ENCODE data around the gene CD3G.
A peak's percentile ranks its signal among the peaks of the same experiment; 100 is the strongest.

The CD3G gene

DNA sequence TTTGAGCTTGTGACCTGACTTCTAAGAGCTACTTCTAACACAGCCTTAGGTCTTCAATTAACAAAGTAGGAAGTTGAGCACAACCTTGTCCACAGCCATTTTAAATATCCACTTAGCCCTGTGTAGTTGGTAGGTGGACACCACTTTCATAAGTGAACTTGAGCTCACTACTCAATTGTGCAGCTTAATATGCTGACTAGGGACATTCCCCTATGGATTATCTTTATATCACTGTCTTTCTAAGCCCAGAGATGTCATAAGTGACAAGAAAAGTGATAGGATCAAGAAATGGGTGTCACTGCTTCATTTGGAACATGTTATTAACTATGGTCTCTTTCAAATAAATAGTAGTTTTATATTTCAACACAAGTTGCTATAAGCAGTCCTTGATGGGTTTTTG lies 53.3 kb downstream of the CD3G start:
- H3F3A ChIP-seq (ENCODE audit: insufficient read depth, low read length), result peaks cover 46% of the 10 kb centered on the region
- no peak for DNase-seq
- H3K27ac ChIP-seq (ENCODE audit: low read length), result peak overlapping the region; percentile 89; the same call in 1 of the 2 replicates
- H3K9me3 ChIP-seq (replicated peaks; ENCODE audit: insufficient read depth, low read length), result no peaks in the 10 kb centered on the region
- H3K9ac ChIP-seq (ENCODE audit: low read length), result no peak overlapping the region
- H2AFZ ChIP-seq (ENCODE audit: low read length), result no peak overlapping the region
- peaks cover 25% of the 10 kb centered on the region for H3K79me2 ChIP-seq (ENCODE audit: low read length)
- no peaks in the 10 kb centered on the region for H4K20me1 ChIP-seq (ENCODE audit: insufficient read depth, low read length)
- H3K27me3 ChIP-seq (replicated peaks; ENCODE audit: insufficient read depth, low read length), result no peaks in the 10 kb centered on the region
- H3K4me3 ChIP-seq (ENCODE audit: low read length), result no peak overlapping the region
- no peak for TF ChIP-seq EZH2phosphoT487 (IDR thresholded peaks at IDR 0.05; ENCODE audit: low read length)
- no peak for TF ChIP-seq CTCF (IDR thresholded peaks at IDR 0.05; ENCODE audit: low read length)
- no peak for TF ChIP-seq EZH2 (optimal IDR thresholded peaks at IDR 0.05; ENCODE audit: low read depth, low read length)
- H3K4me2 ChIP-seq (ENCODE audit: low read depth, low read length), result no peak overlapping the region
- H3K9me2 ChIP-seq (replicated peaks; ENCODE audit: insufficient read depth, low read length), result no peaks in the 10 kb centered on the region
- H3K4me1 ChIP-seq (ENCODE audit: low read length), result peaks cover 50% of the 10 kb centered on the region
- H3K36me3 ChIP-seq (replicated peaks; ENCODE audit: insufficient read depth, low read length), result no peaks in the 10 kb centered on the region

DNA sequence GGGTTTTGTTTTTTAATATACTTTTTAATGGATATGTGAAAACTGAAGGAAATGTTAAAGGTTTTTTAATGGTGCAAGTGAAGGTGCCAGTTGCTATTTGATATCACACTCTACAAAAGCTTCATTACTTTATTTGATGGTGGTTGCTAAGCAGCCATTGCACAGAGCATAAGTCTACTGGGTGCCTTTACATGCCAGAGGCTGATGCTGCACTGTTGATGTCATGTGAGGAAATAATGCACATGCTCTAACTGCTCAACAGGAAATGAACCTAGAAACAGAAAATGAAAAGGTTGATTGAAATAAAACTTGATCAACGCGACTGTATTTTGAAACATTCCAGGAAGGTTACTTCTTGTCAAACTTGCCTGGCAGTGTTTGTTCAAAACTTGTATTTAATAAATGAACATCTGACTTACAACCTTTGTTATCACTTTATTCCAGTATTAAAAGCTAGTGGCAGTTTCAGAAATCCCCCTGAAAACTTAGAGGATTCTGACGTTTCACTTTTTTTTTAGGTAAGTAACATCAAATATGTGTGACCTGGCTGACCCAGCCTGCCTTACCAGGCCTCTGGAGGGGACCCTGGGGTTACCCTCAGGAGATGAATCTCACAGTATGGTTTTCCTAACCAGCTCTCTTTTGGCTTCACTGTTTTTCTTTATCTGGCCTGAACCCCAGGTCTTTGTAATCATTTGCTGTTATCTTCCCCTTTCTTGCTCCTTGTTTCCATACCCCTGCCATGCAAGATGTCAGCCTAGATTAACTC lies 54.8 kb downstream of the CD3G start:
- Histone ChIP-seq H3K27ac (ENCODE audit: low read length) (peak overlapping the region; percentile 89), H3K4me2 (ENCODE audit: low read depth, low read length) (peak overlapping the region; percentile 68), H3K4me1 (ENCODE audit: low read length) (peaks cover 53% of the 10 kb centered on the region), H3K9ac (ENCODE audit: low read length) (peak overlapping the region; percentile 64), H3K27me3 (replicated peaks; ENCODE audit: insufficient read depth, low read length) (no peaks in the 10 kb centered on the region), H3F3A (ENCODE audit: insufficient read depth, low read length) (peaks cover 46% of the 10 kb centered on the region), H3K4me3 (ENCODE audit: low read length) (peak overlapping the region; percentile 30), H3K9me3 (replicated peaks; ENCODE audit: insufficient read depth, low read length) (no peaks in the 10 kb centered on the region), H2AFZ (ENCODE audit: low read length) (0 out of 2 replicates have a peak overlapping the region, but pooled peaks have one; percentile 3), H3K9me2 (replicated peaks; ENCODE audit: insufficient read depth, low read length) (no peaks in the 10 kb centered on the region), H3K79me2 (ENCODE audit: low read length) (peaks cover 40% of the 10 kb centered on the region), H3K36me3 (replicated peaks; ENCODE audit: insufficient read depth, low read length) (no peaks in the 10 kb centered on the region), H4K20me1 (ENCODE audit: insufficient read depth, low read length) (peaks cover 3% of the 10 kb centered on the region; the same call in 1 of the 2 replicates)
- TF ChIP-seq EZH2 (optimal IDR thresholded peaks at IDR 0.05; ENCODE audit: low read depth, low read length) (no peak), CTCF (IDR thresholded peaks at IDR 0.05; ENCODE audit: low read length) (no peak), EZH2phosphoT487 (IDR thresholded peaks at IDR 0.05; ENCODE audit: low read length) (no peak)
- peak; percentile 83 for DNase-seq

DNA sequence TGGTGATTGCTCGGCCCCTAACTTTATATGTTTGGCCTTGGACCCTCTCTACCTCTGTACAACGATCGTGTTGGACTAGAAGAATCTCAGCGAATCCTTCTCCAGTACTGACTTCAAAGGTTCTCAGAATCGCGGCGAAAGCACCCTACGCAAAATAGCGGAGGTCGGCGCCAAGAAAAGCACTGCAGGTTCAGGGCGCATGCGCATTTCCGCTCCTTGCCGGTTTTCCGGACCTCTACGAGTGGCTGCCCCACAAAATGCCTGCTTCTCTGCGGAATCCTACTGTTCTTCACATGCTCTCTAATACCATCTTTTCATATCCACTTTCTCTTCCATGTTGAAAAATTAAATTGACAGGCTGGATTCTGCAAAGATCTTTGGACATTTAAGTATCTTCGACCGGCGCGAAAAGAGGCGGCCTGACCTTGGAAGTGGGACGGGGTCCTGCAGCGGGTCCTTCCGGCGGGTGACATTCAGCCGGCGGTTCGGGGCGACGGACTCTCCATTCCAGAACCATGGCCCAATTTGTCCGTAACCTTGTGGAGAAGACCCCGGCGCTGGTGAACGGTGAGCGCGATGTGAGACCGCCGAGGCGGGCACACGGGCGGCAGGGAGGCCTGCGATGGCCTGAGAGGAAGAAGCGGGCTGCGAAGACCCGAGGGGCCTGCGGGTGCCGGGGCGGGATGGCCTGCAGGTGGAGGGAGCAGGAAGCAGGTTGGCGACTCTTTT lies 57.2 kb downstream of the CD3G start, which contains the start of gene ATP5MG:
Gene ATP5MG, plus strand, starts transcription at position 456 of the 729 bp plus-strand sequence. Its CDS starts 60 bp downstream, at position 516.
- TF ChIP-seq CTCF (IDR thresholded peaks at IDR 0.05; ENCODE audit: low read length) (no peak; the same call in 1 of the 2 replicates), EZH2 (optimal IDR thresholded peaks at IDR 0.05; ENCODE audit: low read depth, low read length) (no peak), EZH2phosphoT487 (IDR thresholded peaks at IDR 0.05; ENCODE audit: low read length) (no peak)
- Histone ChIP-seq H3K27ac (ENCODE audit: low read length) (peak within 1 kb of the TSS; percentile 89), H3K9me2 (replicated peaks; ENCODE audit: insufficient read depth, low read length) (no peaks in the 10 kb centered on the region), H3K79me2 (ENCODE audit: low read length) (peaks cover 63% of the 10 kb centered on the region), H3K27me3 (replicated peaks; ENCODE audit: insufficient read depth, low read length) (no peaks in the 10 kb centered on the region), H3K4me1 (ENCODE audit: low read length) (peaks cover 42% of the 10 kb centered on the region), H3K9me3 (replicated peaks; ENCODE audit: insufficient read depth, low read length) (no peaks in the 10 kb centered on the region), H3K9ac (ENCODE audit: low read length) (peak within 1 kb of the TSS; percentile 96), H3K36me3 (replicated peaks; ENCODE audit: insufficient read depth, low read length) (no peaks in the 10 kb centered on the region), H3K4me2 (ENCODE audit: low read depth, low read length) (peak within 1 kb of the TSS; percentile 81), H2AFZ (ENCODE audit: low read length) (peak within 1 kb of the TSS; percentile 76), H4K20me1 (ENCODE audit: insufficient read depth, low read length) (peaks cover 15% of the 10 kb centered on the region; the same call in 1 of the 2 replicates), H3F3A (ENCODE audit: insufficient read depth, low read length) (peaks cover 34% of the 10 kb centered on the region), H3K4me3 (ENCODE audit: low read length) (peak within 1 kb of the TSS; percentile 100)
- peak; percentile 95 for DNase-seq
